Right atrium auricular region (tissue), 2 donors: ENCODE data around the gene CACTIN. TPM values are rescaled to one million over a fixed set of nuclear protein-coding genes. Genes with fewer than 3 reads are reported as not detected.
"Not testable (repeated sequence)": the region's sequence is repeated elsewhere in the genome, so short reads cannot be mapped to it uniquely, and the experiment has no call there.

Experiments
- DNase-seq: peaks from one replicate; pipeline ENCODE4 v3.0.0-alpha.2; 2019; ENCODE audit warnings: low spot score
- H3K27ac ChIP-seq, 2 donors: fragments of 200-600 bp; sonication (generic); 1 replicate in 1 of 2; 2 replicates in 1 of 2; pipeline ENCODE4 v1.5.1; 2016 to 2019
- H3K27me3 ChIP-seq, 2 donors: fragments of 200-600 bp; sonication (generic); one replicate each; pipeline versions ENCODE4 v1.5.1 to v1.6.0; 2017 to 2019
- H3K36me3 ChIP-seq: fragments of 200-600 bp; sonication (generic); one replicate; pipeline ENCODE4 v1.5.1; 2016
- H3K4me1 ChIP-seq, 2 donors: fragments of 200-600 bp; sonication (generic); one replicate each; pipeline versions ENCODE4 v1.5.1 to v1.6.0; 2017 to 2019
- H3K4me3 ChIP-seq, 2 donors: fragments of 200-600 bp; sonication (generic); 1 replicate in 1 of 2; 2 replicates in 1 of 2; pipeline ENCODE4 v1.5.1; 2017 to 2019; ENCODE audit warnings: mild to moderate bottlenecking in 1 of 2, moderate library complexity in 1 of 2
- H3K9me3 ChIP-seq, 2 donors: fragments of 200-600 bp; sonication (generic); one replicate each; pipeline ENCODE4 v1.5.1; 2019
- total RNA-seq, 2 donors: library from RNA; depleted of rRNA; stranded (reverse); fragments of >200 nt; gene quantifications; one replicate each; pipeline ENCODE4 v1.1.0, GENCODE V29; 2016
- TF ChIP-seq, protein P1 (sequence below), 2 donors: fragments of 200-600 bp; sonication (generic); IDR thresholded peaks; one replicate each; pipeline ENCODE4 v1.5.1; 2019; ENCODE audit warnings: antibody characterized with exemption in 2 of 2

The CACTIN gene
- total RNA-seq, 2 donors from 2014 or later, result 11.2 to 22.8 TPM

DNA sequence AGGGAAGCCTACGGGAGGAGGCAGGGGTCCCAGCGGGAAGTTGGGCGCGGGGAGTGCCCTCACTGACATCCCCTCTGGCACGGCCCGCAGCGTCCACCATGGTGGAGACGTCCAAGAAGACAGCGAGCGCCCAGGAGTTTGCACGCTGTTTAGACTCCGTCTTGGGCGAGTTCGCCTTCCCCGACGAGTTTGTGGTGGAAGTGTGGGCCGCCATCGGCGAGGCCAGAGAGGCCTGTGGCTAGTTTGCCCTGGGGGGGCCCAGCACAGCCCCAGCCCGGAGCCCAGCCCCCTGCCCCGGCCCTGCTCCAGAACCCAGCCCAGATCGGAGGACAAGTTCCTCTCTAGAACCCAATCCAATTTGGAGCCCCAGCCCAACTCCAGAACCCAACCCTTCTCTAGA lies 36.6 kb downstream of the CACTIN start:
- TF ChIP-seq, protein P1, sequence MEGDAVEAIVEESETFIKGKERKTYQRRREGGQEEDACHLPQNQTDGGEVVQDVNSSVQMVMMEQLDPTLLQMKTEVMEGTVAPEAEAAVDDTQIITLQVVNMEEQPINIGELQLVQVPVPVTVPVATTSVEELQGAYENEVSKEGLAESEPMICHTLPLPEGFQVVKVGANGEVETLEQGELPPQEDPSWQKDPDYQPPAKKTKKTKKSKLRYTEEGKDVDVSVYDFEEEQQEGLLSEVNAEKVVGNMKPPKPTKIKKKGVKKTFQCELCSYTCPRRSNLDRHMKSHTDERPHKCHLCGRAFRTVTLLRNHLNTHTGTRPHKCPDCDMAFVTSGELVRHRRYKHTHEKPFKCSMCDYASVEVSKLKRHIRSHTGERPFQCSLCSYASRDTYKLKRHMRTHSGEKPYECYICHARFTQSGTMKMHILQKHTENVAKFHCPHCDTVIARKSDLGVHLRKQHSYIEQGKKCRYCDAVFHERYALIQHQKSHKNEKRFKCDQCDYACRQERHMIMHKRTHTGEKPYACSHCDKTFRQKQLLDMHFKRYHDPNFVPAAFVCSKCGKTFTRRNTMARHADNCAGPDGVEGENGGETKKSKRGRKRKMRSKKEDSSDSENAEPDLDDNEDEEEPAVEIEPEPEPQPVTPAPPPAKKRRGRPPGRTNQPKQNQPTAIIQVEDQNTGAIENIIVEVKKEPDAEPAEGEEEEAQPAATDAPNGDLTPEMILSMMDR (IDR thresholded peaks at IDR 0.05), result no peak
- Histone ChIP-seq H3K27me3 (peaks cover 3 to 6% of the 10 kb centered on the region in 2 donors), H3K4me3 (no peak overlapping the region), H3K4me1 (peaks cover 0 to 25% of the 10 kb centered on the region in 2 donors), H3K9me3 (no peaks in the 10 kb centered on the region), H3K27ac (no peak overlapping the region), H3K36me3 (no peaks in the 10 kb centered on the region)
- DNase-seq, result no peak

DNA sequence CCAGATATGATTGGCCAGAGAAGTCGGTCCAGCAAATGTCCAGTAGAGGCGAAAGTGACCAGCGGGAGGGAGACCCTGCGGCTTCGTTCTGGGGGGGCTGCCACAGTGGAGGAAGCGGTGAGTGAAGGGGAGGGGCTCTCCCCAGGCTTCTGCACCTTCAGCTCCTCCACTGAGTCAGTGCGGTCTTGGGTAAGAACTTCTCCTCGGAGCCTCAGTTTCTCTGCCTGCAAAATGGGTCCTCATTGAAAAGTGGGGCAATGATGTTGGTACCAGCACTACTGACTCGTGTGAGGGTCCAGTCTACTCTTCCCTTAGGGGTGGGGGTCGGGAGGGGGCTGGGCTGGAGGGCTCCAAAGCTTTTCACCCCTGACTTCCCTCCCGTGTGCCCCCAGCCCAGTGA lies 37.2 kb downstream of the CACTIN start:
- DNase-seq, result no peak
- Histone ChIP-seq H3K4me3 (no peak overlapping the region), H3K4me1 (peaks cover 0 to 26% of the 10 kb centered on the region in 2 donors), H3K27ac (no peak overlapping the region), H3K27me3 (peaks cover 3 to 6% of the 10 kb centered on the region in 2 donors), H3K36me3 (no peaks in the 10 kb centered on the region), H3K9me3 (no peaks in the 10 kb centered on the region)
- TF ChIP-seq, protein P1 (IDR thresholded peaks at IDR 0.05), result no peak

DNA sequence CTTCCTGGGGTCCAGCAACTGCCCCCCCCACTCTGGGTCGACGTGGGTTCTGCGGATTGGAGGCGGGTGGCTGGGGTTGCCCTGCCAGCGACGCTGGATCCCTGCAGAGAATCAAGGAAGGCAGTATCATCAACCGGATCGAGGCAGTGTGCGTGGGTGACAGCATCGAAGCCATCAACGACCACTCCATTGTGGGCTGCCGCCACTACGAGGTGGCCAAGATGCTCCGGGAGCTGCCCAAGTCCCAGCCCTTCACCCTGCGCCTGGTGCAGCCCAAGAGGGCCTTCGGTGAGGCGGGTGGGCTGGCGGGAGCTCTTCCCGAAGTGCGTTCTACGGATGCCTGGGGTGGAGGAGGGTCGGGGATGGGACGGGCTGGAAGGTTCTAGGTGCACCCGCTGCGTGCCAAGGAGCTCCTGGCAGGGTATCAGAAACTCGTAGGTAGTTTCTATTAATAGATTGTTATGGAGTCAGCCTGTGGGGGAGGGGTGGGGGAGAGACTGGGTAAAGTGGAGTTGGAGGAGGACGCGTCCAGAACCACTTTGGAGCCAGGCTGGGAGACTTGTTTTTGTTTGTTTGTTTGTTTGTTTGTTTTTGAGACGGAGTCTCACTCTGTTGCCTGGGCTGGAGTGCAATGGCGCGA lies 39.8 kb downstream of the CACTIN start:
- Histone ChIP-seq H3K9me3 (no peaks in the 10 kb centered on the region), H3K4me3 (no peak overlapping the region), H3K27ac (no peak overlapping the region), H3K4me1 (peaks cover 0 to 19% of the 10 kb centered on the region in 2 donors), H3K27me3 (peaks cover 3 to 6% of the 10 kb centered on the region in 2 donors), H3K36me3 (no peaks in the 10 kb centered on the region)
- TF ChIP-seq, protein P1 (IDR thresholded peaks at IDR 0.05), result no peak
- no peak for DNase-seq

DNA sequence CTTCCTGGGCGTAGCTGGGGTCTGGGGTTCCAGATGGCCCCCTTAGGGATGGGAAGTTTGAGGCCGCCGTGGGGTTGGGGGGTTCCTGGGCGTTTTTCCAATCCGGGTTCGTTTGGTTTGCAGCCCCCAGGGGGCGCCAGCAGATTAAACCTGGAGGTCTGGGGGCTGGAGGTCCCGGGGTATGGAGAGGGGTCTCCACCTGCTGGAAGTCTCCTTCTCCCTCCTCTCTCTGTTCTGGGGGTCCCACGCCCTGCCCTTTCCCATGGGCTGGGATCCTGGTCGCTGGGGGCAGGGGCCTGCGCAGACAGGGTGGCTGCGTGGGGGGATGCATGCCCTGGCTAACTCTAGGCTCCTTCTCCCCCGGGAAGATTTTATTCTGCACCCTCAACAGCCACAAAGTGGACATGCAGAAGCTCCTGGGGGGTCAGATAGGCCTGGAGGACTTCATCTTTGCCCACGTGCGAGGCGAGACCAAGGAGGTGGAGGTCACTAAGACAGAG lies 40.4 kb downstream of the CACTIN start:
- TF ChIP-seq, protein P1 (IDR thresholded peaks at IDR 0.05), result peak; percentile 28 to 72
- Histone ChIP-seq H3K36me3 (no peaks in the 10 kb centered on the region), H3K9me3 (no peaks in the 10 kb centered on the region), H3K4me3 (peak overlapping the region; percentile 23 to 43), H3K4me1 (peaks cover 0 to 19% of the 10 kb centered on the region in 2 donors), H3K27me3 (peaks cover 3 to 6% of the 10 kb centered on the region in 2 donors), H3K27ac (no peak overlapping the region)
- DNase-seq, result no peak

DNA sequence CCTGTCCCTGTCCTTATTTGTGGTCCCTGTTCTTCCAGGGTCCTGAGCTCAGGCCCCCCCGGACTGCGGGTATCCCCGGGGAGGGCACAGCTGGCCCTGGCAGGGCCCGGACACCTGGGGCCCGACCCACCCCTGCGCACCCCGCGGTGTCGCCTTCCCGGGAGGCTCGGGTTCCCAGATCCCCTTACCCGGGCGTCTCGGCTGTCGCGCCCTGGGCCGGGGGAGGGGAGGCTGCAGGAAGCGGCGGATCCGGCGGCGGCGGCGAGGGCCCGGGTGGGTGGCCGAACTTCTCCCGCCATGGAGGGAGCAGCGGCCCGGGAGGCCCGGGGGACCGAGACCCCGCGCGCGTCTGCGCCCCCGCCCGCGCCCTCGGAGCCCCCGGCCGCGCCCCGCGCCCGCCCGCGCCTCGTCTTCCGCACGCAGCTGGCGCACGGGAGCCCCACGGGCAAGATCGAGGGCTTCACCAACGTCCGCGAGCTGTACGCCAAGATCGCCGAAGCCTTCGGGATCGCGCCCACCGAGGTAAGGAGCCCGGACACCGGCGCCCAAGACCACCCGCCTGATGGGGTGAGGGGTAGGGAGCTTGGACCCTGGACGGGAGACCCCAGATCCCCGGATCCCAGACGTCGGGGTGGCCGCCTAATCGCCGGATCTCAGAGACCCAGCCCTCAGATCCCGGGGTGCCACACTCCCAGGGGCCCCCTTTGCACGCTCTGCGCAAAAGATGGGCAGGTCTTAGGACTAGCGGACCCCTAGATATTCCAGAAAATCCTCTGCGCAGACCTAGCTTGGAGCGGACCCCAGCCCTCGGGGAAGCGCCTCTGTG lies 41.1 kb downstream of the CACTIN start, which contains the start of gene GIPC3:
Gene GIPC3, plus strand, starts transcription at position 178 of the 826 bp plus-strand sequence. Its CDS starts 120 bp downstream, at position 298.
- no peaks in the 10 kb centered on the region for H3K9me3 ChIP-seq
- H3K4me3 ChIP-seq, result peak within 1 kb of the TSS; percentile 23 to 43
- peaks cover 0 to 19% of the 10 kb centered on the region in 2 donors for H3K4me1 ChIP-seq
- no peak for DNase-seq
- H3K36me3 ChIP-seq, result no peaks in the 10 kb centered on the region
- H3K27ac ChIP-seq, result no peak within 1 kb of the TSS
- peaks cover 3 to 6% of the 10 kb centered on the region in 2 donors for H3K27me3 ChIP-seq
- TF ChIP-seq, protein P1 (IDR thresholded peaks at IDR 0.05), result no peak

DNA sequence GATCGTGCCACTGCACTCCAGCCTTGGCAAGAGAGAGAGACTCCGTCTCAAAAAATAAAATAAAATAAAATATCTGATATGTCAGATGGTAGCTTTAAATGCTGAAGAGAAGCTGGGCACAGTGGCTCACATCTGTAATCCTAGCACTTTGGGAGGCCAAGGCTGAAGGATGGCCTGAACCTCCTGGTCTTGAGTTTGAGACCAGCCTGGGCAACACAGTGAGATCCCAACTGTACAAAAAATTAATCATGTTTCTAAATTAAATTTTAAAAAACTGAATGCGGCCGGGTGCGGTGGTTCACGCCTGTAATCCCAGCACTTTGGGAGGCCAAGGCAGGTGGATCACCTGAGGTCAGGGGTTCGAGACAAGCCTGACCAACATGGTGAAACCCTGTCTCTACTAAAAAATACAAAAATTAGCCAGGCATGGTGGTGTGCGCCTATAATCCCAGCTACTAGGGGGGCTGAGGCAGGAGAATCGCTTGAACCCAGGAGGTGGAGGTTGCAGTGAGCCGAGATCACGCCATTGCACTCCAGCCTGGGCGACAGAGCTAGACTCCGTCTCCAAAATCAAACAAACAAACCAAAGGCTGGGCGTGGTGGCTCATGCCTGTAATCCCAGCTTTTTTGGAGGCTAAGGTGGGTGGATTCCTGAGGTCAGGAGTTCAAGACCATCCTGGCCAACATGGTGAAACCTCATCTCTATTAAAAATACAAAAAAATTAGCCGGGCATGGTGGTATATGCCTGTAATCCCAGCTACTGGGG lies 42.4 kb downstream of the CACTIN start:
- H3K9me3 ChIP-seq, H3K27me3 ChIP-seq, DNase-seq, H3K4me3 ChIP-seq, H3K36me3 ChIP-seq, H3K27ac ChIP-seq: not testable (repeated sequence)
- peaks cover 0 to 19% of the 10 kb centered on the region in 2 donors for H3K4me1 ChIP-seq

DNA sequence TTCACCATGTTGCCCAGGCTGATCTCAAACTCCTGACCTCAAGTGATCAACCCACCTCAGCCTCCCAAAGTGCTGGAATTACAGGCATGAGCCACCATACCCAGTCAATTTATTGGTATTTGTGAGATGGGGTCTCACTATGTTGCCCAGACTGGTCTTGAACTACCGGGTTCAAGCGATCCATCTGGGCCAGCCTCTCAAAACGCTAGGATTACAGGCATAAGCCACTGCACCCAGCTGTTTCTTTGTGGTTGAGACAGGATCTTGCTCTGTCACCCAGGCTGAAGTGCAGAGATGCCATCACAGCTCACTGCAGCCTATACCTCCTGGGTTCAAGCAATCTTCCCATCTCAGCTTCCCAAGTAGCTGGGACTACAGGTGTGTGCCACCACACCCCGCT lies 44.8 kb downstream of the CACTIN start:
- H3K36me3 ChIP-seq, H3K27ac ChIP-seq: not testable (repeated sequence)

More for the DNA sequence above, 44.8 kb downstream of the CACTIN start:
- H3K4me1 ChIP-seq, result peaks cover 0 to 18% of the 10 kb centered on the region in 2 donors
- not testable (repeated sequence) for H3K9me3 ChIP-seq, H3K4me3 ChIP-seq, H3K27me3 ChIP-seq, DNase-seq
